ENCODE results near the gene UBL7.

GRCh38 chr15:74504418-74504817, 43.5 kb upstream of the UBL7 start:
- TF ChIP-seq, protein P1, sequence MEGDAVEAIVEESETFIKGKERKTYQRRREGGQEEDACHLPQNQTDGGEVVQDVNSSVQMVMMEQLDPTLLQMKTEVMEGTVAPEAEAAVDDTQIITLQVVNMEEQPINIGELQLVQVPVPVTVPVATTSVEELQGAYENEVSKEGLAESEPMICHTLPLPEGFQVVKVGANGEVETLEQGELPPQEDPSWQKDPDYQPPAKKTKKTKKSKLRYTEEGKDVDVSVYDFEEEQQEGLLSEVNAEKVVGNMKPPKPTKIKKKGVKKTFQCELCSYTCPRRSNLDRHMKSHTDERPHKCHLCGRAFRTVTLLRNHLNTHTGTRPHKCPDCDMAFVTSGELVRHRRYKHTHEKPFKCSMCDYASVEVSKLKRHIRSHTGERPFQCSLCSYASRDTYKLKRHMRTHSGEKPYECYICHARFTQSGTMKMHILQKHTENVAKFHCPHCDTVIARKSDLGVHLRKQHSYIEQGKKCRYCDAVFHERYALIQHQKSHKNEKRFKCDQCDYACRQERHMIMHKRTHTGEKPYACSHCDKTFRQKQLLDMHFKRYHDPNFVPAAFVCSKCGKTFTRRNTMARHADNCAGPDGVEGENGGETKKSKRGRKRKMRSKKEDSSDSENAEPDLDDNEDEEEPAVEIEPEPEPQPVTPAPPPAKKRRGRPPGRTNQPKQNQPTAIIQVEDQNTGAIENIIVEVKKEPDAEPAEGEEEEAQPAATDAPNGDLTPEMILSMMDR (IDR thresholded peaks at IDR 0.05) = no peak
- TF ChIP-seq POLR2AphosphoS5 (IDR thresholded peaks at IDR 0.05; ENCODE audit: insufficient read depth in 1 of 2, low read depth in 1 of 2) = no peak
